H9 (cell line): ENCODE results near the gene TSSC4. TPM values are rescaled to one million over a fixed set of nuclear protein-coding genes. Genes with fewer than 3 reads are reported as not detected.

ENCODE experiments used
- DNase-seq: peaks from one replicate; pipeline ENCODE4 v3.0.0-alpha.2; 2017
- H2AFZ ChIP-seq: one replicate; pipeline ENCODE4 v1.6.1; 2013; ENCODE audit warnings: mild to moderate bottlenecking, low read length, control low read depth, moderate library complexity
- H2AK5ac ChIP-seq: 2 replicates; pipeline ENCODE4 v1.6.1; 2013; ENCODE audit warnings: low read length, control low read depth, mixed read lengths; ENCODE audit not compliant: insufficient read length
- H2BK120ac ChIP-seq: one replicate; pipeline ENCODE4 v1.6.1; 2013; ENCODE audit warnings: low read depth, mild to moderate bottlenecking, low read length, control low read depth, inconsistent platforms; ENCODE audit not compliant: poor library complexity, severe bottlenecking
- H2BK12ac ChIP-seq: 2 replicates; pipeline ENCODE4 v1.6.1; 2013; ENCODE audit warnings: low read length, control low read depth, mixed read lengths, low read depth; ENCODE audit not compliant: insufficient read length
- H2BK15ac ChIP-seq: 2 replicates; pipeline ENCODE4 v1.6.1; 2013; ENCODE audit warnings: low read depth, low read length, control low read depth
- H2BK20ac ChIP-seq: one replicate; pipeline ENCODE4 v1.6.1; 2013; ENCODE audit warnings: low read depth, mild to moderate bottlenecking, low read length, control low read depth, inconsistent platforms; ENCODE audit not compliant: poor library complexity, severe bottlenecking
- H2BK5ac ChIP-seq: 2 replicates; pipeline ENCODE4 v1.6.1; 2013; ENCODE audit warnings: low read length, control low read depth, mixed read lengths; ENCODE audit not compliant: insufficient read length
- H3K14ac ChIP-seq: 2 replicates; pipeline ENCODE4 v1.6.1; 2013; ENCODE audit warnings: low read length, control low read depth; ENCODE audit not compliant: insufficient read depth
- H3K18ac ChIP-seq: 2 replicates; pipeline ENCODE4 v1.6.1; 2013; ENCODE audit warnings: low read depth, mild to moderate bottlenecking, mixed read lengths, low read length, control low read depth; ENCODE audit not compliant: insufficient read length
- H3K23ac ChIP-seq: 2 replicates; pipeline ENCODE4 v1.6.1; 2013; ENCODE audit warnings: low read length, control low read depth, mixed read lengths, low read depth; ENCODE audit not compliant: insufficient read length
- H3K23me2 ChIP-seq: 2 replicates; pipeline ENCODE4 v1.6.1; 2013; ENCODE audit warnings: low read depth, mild to moderate bottlenecking, mixed read lengths, low read length, control low read depth; ENCODE audit not compliant: insufficient read length, poor library complexity, severe bottlenecking
- H3K27ac ChIP-seq: 2 replicates; pipeline ENCODE4 v1.5.1; 2013; ENCODE audit warnings: low read length, control low read depth, mixed read lengths, low read depth; ENCODE audit not compliant: insufficient read length
- H3K27me3 ChIP-seq: 2 replicates; pipeline ENCODE4 v1.6.1; 2013; ENCODE audit warnings: low read length, control low read depth, inconsistent platforms; ENCODE audit not compliant: insufficient read depth
- H3K4ac ChIP-seq: 2 replicates; pipeline ENCODE4 v1.6.1; 2013; ENCODE audit warnings: low read depth, mild to moderate bottlenecking, control low read depth, inconsistent platforms, low read length, moderate library complexity
- H3K4me1 ChIP-seq: 2 replicates; pipeline ENCODE4 v1.6.1; 2013; ENCODE audit warnings: low read length, control low read depth, inconsistent platforms; ENCODE audit not compliant: insufficient read depth
- H3K4me2 ChIP-seq: 2 replicates; pipeline ENCODE4 v1.6.1; 2013; ENCODE audit warnings: low read length, control low read depth, mixed read lengths; ENCODE audit not compliant: insufficient read length, insufficient read depth
- H3K56ac ChIP-seq: 2 replicates; pipeline ENCODE4 v1.6.1; 2013; ENCODE audit warnings: low read depth, mild to moderate bottlenecking, mixed read lengths, low read length, control low read depth; ENCODE audit not compliant: insufficient read length
- H3K79me1 ChIP-seq: 2 replicates; pipeline ENCODE4 v1.6.1; 2013; ENCODE audit warnings: low read depth, mild to moderate bottlenecking, moderate library complexity, low read length, control low read depth, inconsistent platforms; ENCODE audit not compliant: insufficient read depth, poor library complexity, severe bottlenecking
- H3K79me2 ChIP-seq: 2 replicates; pipeline ENCODE4 v1.6.1; 2013; ENCODE audit warnings: low read length, control low read depth, inconsistent platforms; ENCODE audit not compliant: insufficient read depth
- H3K9ac ChIP-seq: 2 replicates; pipeline ENCODE4 v1.6.1; 2013; ENCODE audit warnings: low read length, control low read depth, mixed read lengths; ENCODE audit not compliant: insufficient read length; ENCODE audit errors: extremely low read depth
- H3K9me3 ChIP-seq: one replicate; pipeline ENCODE4 v1.6.1; 2013; ENCODE audit warnings: low read depth, low read length, inconsistent platforms; ENCODE audit not compliant: control insufficient read depth
- H3T11ph ChIP-seq: one replicate; pipeline ENCODE4 v1.6.1; 2013; ENCODE audit warnings: mild to moderate bottlenecking, low read length, control low read depth, inconsistent platforms
- H4K20me1 ChIP-seq: one replicate; pipeline ENCODE4 v1.6.1; 2013; ENCODE audit not compliant: control insufficient read depth, insufficient read length, insufficient read depth
- H4K5ac ChIP-seq: 2 replicates; pipeline ENCODE4 v1.6.1; 2013; ENCODE audit warnings: low read depth, mild to moderate bottlenecking, mixed read lengths, low read length, control low read depth; ENCODE audit not compliant: insufficient read length
- H4K8ac ChIP-seq: replicated peaks from 2 replicates; pipeline ENCODE4 v1.6.1; 2013; ENCODE audit warnings: low read length, control low read depth, mixed read lengths, low read depth; ENCODE audit not compliant: insufficient read length
- H4K91ac ChIP-seq: 2 replicates; pipeline ENCODE4 v1.6.1; 2013; ENCODE audit warnings: low read depth, mild to moderate bottlenecking, moderate library complexity, mixed read lengths, low read length, control low read depth; ENCODE audit not compliant: insufficient read length
- H3K27ac Mint-ChIP-seq, 3 experiments: 2 replicates in 2 of 3; 3 replicates in 1 of 3; pipeline ENCODE4 v1.8.0; 2020 to 2021; ENCODE audit warnings: mixed read lengths in 3 of 3, mild to moderate bottlenecking in 1 of 3, moderate library complexity in 1 of 3
- H3K27me3 Mint-ChIP-seq: 2 replicates; pipeline ENCODE4 v1.8.0; 2021; ENCODE audit warnings: low read depth, mild to moderate bottlenecking, moderate library complexity, mixed read lengths
- H3K36me3 Mint-ChIP-seq, 3 experiments: 2 replicates in 2 of 3; 3 replicates in 1 of 3; pipeline ENCODE4 v1.8.0; 2020 to 2021; ENCODE audit warnings: low read depth in 3 of 3, mixed read lengths in 3 of 3; ENCODE audit not compliant: insufficient read depth in 1 of 3
- H3K4me1 Mint-ChIP-seq, 2 experiments: 2 replicates each; pipeline ENCODE4 v1.8.0; 2020; ENCODE audit warnings: mixed read lengths in 2 of 2
- H3K4me3 Mint-ChIP-seq, 2 experiments: 2 replicates in 1 of 2; 3 replicates in 1 of 2; pipeline ENCODE4 v1.8.0; 2020 to 2021; ENCODE audit warnings: mild to moderate bottlenecking in 2 of 2, mixed read lengths in 2 of 2, moderate library complexity in 1 of 2
- H3K9me3 Mint-ChIP-seq, 2 experiments: 2 replicates in 1 of 2; 3 replicates in 1 of 2; pipeline ENCODE4 v1.8.0; 2020; ENCODE audit warnings: mild to moderate bottlenecking in 2 of 2, mixed read lengths in 2 of 2, moderate library complexity in 1 of 2
- WGBS: extraction: QIAGEN DNeasy Blood & Tissue Kit; methylation state at CpG from one replicate; pipeline ENCODE4 v1.1.7; 2013; ENCODE audit warnings: missing lambda C conversion rate, low lambda C conversion rate, mixed read lengths; ENCODE audit not compliant: insufficient read length; ENCODE audit errors: extremely low coverage; 5-methylcytosine and 5-hydroxymethylcytosine counted together
- total RNA-seq: library from RNA; stranded (reverse); gene quantifications from 2 replicates; pipeline ENCODE4 v1.2.1, GENCODE V29; 2021
- TF ChIP-seq, protein P1 (sequence below): fragments of 200-600 bp; sonication (generic); conservative IDR thresholded peaks from 3 replicates; pipeline ENCODE4 v1.8.0; 2021; ENCODE audit warnings: antibody characterized with exemption, mild to moderate bottlenecking

Gene TSSC4
- total RNA-seq, 1 experiment from 2014 or later = 51.0 TPM

DNA sequence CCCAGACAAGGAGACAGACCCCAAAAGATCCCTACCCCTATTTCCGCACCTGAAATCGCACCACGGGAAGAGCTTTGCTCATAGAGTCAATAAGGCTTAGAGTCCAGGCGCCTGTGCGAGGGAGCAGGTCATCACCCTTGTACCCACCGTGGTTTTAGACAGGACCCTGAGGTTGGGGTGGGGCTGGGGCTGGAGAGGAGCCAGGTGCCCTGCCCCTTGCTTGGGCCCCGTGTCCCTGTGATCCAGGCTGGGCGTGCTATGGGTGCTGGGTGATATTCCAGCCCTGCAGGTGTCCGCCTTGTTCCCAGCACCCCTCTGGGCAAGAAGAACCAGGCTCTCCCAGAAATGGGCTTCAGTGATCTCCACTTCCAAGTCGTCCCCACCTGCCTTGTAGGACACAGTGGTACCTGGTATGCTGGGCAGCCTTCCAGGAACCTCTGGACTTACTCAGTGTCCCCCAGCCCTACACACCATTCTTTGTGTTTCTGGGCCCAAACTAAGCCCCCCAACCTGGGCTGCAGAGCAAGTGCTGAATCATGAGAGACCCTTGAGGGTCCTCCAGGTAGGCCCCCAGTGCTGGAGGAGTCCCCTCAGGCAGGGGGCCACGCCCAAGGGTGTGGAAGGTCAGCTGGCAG is 18.9 kb upstream of the TSSC4 start:
- H3K9ac ChIP-seq = no peak overlapping the region

More for the DNA sequence above, 18.9 kb upstream of the TSSC4 start:
- Histone ChIP-seq H3K79me1 (no peaks in the 10 kb centered on the region), H3K14ac (no peak overlapping the region; the same call in 1 of the 2 replicates), H3K4me2 (no peak overlapping the region), H2BK20ac (no peak overlapping the region), H3K56ac (no peak overlapping the region), H3K27ac (no peak overlapping the region), H2BK15ac (no peak overlapping the region), H2BK12ac (no peak overlapping the region), H3K4me1 (no peaks in the 10 kb centered on the region), H2AFZ (no peak overlapping the region), H4K8ac (no peak overlapping the region), H3K9me3 (no peaks in the 10 kb centered on the region), H3K23ac (no peak overlapping the region), H4K20me1 (no peaks in the 10 kb centered on the region), H4K5ac (no peak overlapping the region), H3K27me3 (no peaks in the 10 kb centered on the region), H3K18ac (no peak overlapping the region), H3T11ph (no peak overlapping the region), H3K79me2 (peaks cover 49% of the 10 kb centered on the region; the same call in 1 of the 2 replicates), H4K91ac (no peak overlapping the region), H3K4ac (no peak overlapping the region), H2AK5ac (no peak overlapping the region), H2BK120ac (no peak overlapping the region), H2BK5ac (no peak overlapping the region), H3K23me2 (peaks cover 11% of the 10 kb centered on the region)
- Mint-ChIP-seq H3K36me3 (peaks cover 4 to 11% (median 8%) of the 10 kb centered on the region in 3 experiments), H3K27ac (peak overlapping the region in 1 of 3 experiments; percentile 79; a peak in 2 of 7 replicates), H3K4me3 (peak overlapping the region in 1 of 2 experiments; percentile 40; a peak in 1 of 5 replicates), H3K27me3 (no peaks in the 10 kb centered on the region), H3K4me1 (peaks cover 7 to 22% of the 10 kb centered on the region in 2 experiments), H3K9me3 (no peaks in the 10 kb centered on the region)
- no CpG with 5 or more reads among the region's 11 CpGs for WGBS
- no peak for DNase-seq
- TF ChIP-seq, protein P1, sequence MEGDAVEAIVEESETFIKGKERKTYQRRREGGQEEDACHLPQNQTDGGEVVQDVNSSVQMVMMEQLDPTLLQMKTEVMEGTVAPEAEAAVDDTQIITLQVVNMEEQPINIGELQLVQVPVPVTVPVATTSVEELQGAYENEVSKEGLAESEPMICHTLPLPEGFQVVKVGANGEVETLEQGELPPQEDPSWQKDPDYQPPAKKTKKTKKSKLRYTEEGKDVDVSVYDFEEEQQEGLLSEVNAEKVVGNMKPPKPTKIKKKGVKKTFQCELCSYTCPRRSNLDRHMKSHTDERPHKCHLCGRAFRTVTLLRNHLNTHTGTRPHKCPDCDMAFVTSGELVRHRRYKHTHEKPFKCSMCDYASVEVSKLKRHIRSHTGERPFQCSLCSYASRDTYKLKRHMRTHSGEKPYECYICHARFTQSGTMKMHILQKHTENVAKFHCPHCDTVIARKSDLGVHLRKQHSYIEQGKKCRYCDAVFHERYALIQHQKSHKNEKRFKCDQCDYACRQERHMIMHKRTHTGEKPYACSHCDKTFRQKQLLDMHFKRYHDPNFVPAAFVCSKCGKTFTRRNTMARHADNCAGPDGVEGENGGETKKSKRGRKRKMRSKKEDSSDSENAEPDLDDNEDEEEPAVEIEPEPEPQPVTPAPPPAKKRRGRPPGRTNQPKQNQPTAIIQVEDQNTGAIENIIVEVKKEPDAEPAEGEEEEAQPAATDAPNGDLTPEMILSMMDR = no peak
